GM04504 (cell line): Measurements from ENCODE around the gene SRPK2.
"Not testable (repeated sequence)": the region's sequence is repeated elsewhere in the genome, so short reads cannot be mapped to it uniquely, and the experiment has no call there.

Source experiments
- DNase-seq: peaks from one replicate; pipeline ENCODE4 v3.0.0-alpha.2; 2012; ENCODE audit warnings: low read depth

Gene SRPK2

GRCh38 chr7:105339404-105340323, 49.1 kb downstream of the SRPK2 start:
- no peak for DNase-seq

DNA sequence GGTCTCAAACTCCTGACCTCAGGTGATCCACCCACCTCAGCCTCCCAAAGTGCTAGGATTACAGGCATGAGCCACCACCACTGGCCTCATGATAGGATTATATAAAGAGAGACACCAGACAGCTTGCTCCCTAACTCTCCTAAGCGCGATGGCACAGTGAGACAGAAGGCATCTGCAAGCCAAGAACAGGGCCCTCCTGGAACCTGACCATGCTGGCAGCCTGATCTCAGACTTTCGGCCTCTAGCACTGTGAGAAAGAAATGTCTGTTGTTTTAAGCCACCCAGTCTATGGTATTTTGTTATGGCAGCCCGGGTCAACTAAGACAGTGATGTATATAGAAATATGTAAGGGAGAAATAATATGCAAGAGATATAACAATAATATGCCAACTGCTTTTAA, 51.2 kb downstream of the SRPK2 start:
- DNase-seq, result no peak

GRCh38 chr7:105336009-105336408, 52.7 kb downstream of the SRPK2 start:
- DNase-seq, result no peak

DNA sequence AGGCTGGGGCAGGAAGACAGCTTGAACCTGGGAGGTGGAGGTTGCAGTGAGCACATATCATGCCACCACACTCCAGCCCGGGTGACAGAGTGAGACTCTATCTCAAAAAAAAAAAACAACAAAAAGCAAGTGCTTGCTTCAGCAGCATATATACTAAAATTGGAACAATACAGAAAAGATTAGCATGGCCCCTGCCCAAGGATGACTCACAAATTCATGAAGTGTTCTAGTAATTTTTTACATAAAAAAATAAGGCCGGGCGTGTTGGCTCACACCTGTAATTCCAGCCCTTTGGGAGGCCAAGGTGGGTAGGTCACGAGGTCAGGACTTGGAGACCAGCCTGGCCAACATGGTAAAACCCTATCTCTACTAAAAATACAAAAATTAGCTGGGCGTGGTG, 56.1 kb downstream of the SRPK2 start:
- DNase-seq, result not testable (repeated sequence)

- DNase-seq, result no peak
Observed at GRCh38 chr7:105330526-105330925, 58.2 kb downstream of the SRPK2 start.

DNA sequence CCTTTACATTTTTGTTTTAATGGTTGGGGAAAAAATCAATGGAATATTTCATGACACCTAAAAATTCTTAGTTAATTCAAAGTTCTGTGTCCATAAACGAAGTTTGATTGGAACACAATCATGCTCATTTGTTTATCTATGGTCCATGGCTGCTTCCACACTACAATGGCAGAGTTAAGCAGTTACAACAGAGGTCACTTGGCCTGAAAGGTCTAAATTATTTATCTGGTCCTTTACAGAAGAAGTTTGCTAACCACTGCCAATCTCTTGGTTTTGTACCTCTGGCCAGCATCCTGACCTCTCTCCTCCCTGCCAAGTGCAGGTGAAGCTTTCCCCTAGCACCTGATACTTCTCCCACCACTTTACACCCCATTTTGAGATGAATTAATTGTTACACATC, 61.5 kb downstream of the SRPK2 start:
- DNase-seq, result no peak

DNA sequence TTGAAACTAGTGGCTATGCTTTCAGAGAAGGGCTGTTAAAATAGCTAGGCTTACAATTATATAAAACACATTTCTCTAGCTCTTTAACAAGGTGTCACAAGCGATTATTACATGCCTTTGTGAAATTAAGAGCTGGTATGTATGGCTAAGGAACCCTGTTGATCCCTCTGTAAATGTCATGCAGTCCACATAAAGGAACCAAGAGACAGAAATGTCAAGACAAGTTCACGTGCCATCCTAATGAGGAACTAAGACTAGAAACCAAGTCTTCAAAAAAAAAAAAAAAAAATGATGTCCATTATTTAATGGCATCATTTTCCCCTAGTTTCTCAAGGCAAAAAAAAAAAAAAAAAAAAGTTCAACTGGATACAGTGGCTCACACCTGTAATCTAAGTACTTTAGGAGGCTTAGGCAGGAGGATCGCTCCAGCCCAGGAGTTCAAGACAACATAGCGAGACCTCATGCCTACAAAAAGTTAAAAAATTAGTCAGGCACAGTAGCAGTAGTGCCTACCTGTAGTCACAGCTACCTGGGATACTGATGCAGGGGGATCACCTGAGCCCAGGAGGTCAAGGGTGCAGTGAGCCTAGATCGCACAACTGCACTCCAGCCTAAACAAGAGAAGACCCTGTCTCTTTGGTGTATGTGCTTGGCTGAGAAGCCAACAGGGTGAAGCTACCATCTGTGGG, 63.4 kb downstream of the SRPK2 start:
- DNase-seq, result no peak

GRCh38 chr7:105324606-105325005, 64.1 kb downstream of the SRPK2 start:
- DNase-seq, result not testable (repeated sequence)

DNA sequence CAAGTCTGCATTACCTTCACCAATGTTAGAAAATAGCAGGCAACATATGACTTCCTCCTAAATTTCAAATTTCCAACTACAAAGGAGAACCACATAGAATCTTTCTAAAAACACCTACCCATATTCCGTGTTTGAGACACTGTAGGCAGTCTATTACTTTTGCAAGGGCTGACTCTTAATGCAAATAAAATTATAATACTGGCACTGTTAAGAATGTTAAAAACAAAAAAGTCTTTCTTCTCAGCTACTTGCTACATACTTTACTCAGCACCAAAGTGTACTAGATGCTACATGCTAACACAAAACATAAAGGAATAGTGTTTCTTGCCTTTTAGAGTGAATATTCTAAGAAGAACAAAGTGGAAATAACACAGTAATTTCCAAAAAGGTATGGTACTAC, 65.4 kb downstream of the SRPK2 start:
- no peak for DNase-seq

DNA sequence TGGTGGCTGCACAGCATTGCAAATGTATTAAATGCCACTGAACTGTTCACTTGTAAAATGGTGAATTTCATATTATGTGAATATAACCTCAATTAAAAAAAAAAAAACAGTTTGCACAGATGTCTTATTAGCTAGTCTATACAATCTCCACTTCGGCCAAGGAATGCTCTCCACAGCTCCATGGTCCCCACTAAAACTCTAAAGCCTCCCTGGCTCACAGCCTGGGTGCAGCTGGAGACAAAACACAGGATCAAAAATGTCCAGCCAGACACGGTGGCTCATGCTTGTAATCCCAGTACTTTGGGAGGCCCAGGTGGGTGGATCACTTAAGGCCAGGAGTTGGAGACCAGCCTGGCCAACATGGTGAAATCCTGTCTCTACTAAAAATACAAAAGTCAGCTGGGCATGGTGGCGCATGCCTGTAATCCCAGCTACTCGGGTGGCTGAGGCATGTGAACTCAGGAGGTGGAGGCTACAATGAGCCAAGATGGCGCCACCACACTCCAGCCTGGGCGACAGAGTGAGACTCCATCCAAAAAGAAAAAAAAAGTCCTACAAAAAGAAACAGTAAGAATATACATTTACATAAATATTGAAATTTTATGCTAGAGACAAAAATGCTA, 66.0 kb downstream of the SRPK2 start:
- DNase-seq, result no peak

GRCh38 chr7:105321754-105322455, 66.8 kb downstream of the SRPK2 start:
- no peak for DNase-seq

GRCh38 chr7:105320896-105321295, 67.8 kb downstream of the SRPK2 start:
- no peak for DNase-seq

DNA sequence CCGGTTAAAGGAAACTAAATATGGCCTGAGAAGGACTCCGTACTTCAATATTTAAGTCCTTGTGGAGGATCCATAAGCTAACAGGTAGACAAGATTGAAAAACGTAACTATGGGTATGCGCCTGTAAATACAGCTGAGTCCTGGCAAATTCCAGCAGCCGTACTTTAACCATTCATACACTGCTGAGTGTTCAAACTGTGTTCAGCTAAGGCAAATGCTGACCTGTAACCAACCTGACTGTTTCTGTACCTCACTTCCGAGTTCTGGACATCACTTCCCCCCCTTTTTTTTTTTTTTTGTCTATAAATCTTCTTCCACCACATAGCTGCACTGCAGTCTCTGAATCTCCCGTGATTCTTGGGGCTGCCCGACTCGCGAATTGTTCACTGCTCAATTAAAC, 69.1 kb downstream of the SRPK2 start:
- no peak for DNase-seq

- DNase-seq, result no peak
Observed at GRCh38 chr7:105316578-105317344, 72.0 kb downstream of the SRPK2 start.

DNA sequence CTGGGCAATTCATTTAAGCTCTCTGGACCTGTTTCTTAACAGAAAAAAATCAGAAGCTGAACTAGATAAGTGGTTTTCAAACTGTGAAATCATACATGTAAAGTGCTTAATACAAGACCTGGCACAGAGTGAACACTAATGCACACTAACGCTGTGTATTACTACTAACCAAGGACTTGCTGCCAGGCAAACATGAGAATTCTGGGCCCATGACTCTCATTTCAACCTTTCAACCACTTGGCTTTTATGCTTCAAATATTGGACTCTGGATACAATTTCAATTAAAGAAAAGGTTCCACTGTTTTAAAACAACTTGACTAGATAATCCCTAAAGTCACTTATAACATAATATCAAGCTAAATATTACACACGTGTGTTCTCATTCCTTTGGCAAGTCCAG, 73.4 kb downstream of the SRPK2 start:
- no peak for DNase-seq

GRCh38 chr7:105309235-105310169, 79.2 kb downstream of the SRPK2 start:
- DNase-seq, result no peak

DNA sequence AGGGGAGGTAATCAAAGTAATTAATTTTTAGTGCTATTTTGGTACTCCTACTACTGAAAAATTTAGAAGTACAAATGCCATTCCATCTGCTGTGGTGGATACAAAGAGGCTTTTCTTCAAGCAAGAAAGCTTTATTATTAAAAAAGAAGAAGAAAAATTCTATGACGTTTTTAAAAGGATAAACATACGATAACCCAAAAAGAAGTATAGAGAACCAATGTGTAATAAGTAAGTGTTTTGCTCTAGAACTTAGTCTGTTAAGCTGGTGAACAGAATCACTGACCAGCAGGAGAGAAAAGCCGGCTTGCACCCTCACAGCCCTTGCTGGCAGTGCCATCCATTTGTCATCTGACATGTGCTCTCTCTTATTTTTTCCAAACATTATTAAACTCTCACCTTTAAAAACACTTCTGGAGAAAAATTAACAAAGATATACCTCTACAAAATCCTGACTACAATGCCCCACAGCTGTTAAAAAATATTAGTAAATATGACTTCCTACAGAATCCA, 81.5 kb downstream of the SRPK2 start:
- DNase-seq, result no peak

DNA sequence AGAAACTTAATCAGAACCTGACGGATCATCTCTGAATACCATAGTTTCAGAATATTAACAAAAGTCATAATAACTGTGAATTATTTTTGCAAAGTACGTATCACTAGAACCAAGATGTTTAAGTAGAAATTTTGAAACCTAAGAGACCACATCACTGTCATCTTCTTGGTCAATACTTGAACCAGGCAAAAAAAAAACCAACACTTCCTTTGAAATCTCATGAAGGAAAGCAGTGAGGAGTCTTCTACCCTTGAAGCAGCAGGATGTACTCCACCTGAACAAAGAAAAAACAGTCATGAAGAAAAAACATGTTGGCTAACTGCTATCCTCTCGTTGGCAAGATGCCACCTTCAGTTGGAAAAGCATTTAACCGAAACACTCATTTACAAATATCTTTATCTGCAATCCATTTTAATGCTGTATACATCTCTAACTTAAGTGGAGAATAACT, 82.4 kb downstream of the SRPK2 start:
- DNase-seq, result no peak

GRCh38 chr7:105305633-105306032, 83.1 kb downstream of the SRPK2 start:
- DNase-seq, result no peak
